Inflammatory macrophage (primary cell): ENCODE results near the gene TEAD2.
"Not testable (repeated sequence)": the region's sequence is repeated elsewhere in the genome, so short reads cannot be mapped to it uniquely, and the experiment has no call there.

Experiments used
- DNase-seq, 2 donors: peaks; one replicate each; pipeline ENCODE4 v3.0.0-alpha.2; 2020 to 2022

The TEAD2 gene

DNA sequence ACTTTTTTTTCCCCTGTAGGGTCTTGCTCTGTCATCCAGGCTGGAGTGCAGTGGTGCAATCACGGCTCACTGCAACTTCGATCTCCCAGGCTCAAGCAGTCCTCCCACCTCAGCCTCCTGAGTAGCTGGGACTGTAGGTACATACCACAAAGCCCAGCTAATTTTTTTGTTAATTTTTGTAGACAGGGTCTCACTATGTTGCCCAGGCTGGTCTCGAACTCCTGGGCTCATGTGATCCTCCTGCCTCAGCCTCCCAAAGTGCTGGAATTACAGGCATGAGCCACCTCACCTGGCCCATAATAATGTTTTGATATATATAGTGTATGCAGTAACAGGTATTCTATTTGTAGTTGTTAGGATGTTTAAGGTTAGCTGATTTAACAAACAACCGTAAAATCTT is 31.0 kb downstream of the TEAD2 start:
- DNase-seq = not testable (repeated sequence)

DNA sequence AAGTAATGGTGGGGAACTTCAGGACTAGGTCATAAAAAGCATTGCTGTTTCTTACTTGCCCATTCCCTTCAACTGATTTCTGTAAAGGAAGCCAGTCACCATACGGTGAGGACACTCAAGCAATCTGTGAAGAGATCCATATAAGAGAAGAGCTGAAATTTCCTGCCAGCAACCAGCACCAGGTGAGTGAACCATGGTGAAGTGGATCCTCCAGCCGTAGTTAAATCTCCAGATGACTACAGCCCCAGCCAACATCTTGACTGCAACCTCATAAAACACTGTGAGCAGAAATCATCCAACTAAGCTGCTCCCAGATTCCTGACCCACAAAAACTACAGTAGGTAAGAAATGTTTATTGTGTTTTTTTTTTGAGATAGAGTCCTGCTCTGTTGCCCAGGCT is 33.5 kb downstream of the TEAD2 start:
- DNase-seq = no peak

DNA sequence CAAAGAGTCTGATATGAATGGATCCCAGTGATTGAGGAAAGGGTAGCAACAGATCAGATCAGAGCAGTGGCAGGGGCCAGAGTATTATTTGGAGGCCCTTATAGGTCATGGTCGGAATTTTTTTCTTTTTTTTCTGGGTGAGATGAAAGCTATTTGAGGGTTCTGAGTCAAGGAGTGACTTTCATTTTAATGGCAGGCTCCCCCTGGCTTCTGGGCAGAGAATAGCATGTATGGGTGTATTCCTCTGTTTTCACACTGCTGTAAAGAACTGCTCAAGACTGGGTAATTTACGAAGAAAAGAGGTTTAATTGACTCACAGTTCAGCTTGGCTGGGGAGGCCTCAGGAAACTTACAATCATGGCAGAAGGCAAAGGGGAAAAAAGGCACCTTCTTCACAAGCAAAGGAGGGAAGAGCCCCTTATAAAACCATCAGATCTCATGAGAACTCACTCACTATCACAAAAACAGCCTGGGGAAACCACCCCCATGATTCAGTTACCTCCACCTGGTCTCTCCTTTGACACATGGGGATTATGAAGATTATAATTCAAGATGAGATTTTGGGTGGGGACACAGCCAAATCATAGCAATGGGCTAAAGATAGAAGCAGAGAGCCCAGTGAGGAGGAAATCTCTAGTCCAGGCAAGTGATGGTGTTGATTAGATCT is 34.2 kb downstream of the TEAD2 start:
- peak; percentile 46 to 53 for DNase-seq

DNA sequence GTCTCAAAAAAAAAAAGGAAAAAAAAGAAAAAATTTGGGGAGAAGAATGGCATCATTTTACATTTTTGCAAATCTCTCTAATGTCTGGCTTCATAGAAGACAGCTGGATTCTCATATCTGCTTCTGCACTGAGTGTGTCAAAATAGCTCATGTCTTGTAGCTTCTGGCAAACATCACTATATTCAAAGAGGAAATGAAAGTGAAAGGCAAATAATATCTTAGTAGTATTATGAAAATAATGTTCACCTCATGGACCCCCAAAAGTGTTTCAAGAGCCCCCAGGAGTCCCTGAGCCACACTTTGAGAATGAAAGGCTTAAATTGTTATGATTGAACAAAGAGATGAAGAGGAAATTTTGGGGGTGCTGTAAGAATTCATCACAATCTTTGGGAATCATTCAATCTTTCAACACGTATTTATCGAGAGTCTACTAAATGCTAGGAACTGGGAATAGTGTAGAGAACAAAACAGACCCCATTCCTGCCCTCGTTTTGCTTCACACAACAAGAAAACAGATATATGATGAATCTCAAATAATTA is 36.0 kb downstream of the TEAD2 start:
- DNase-seq = peak; percentile 24 to 32

DNA sequence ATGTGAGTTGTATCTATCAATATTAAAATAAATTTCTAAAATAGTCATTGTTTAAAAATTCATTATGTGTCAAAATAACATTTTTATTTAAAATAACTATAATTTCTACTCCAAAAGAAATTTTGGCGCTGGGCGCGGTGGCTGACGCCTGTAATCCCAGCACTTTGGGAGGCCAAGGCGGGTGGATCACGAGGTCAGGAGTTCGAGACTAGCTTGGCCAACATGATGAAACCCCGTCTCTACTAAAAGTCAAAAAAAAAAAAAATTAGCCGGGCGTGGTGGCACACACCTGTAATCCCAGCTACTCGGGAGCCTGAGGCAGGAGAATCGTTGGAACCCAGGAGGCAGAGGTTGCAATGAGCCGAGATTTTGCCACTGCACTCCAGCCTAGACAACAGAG is 36.5 kb downstream of the TEAD2 start:
- not testable (repeated sequence) for DNase-seq

DNA sequence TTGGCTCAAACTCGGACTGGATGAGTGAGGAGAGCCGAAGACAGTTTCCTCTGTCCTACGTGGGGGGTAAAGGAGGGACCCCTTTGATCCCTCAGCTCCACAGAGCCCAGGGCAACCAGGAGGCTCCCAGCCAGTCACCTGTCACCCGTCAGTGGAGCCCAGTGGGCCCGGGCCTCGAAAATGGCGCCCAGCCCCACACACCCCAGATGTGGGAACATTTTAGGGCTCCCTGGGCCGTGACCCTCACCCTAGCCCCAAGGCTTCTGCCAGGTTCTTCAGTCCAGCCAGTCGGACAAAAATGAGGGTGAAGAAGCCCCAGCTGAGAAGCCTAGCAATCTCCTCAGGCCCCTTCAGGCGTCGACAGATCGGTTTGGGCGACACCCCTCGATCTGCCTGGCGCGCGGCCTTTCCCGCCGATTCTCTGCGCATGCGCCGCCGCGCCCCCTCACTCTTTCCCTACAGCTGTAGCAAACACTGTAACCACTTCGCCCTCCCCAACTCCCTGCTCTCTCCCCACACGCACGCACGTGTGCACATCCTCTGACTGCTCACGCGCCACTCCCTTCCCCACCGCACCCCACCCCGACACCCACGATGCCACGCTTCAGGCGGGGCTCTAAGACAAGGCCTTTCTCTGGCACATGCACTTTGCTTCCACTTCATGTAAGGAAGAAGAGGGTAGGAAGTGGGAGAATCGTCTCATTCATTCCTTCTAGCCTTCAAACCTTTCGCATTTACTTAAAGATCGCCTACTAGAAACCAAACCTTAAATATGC is 37.2 kb downstream of the TEAD2 start, which contains the start of gene SLC6A16:
Gene SLC6A16, minus strand, starts transcription at position 391 of the 776 bp plus-strand sequence. CDS start 13,844 bp downstream, outside the sequence.
- no peak for DNase-seq

DNA sequence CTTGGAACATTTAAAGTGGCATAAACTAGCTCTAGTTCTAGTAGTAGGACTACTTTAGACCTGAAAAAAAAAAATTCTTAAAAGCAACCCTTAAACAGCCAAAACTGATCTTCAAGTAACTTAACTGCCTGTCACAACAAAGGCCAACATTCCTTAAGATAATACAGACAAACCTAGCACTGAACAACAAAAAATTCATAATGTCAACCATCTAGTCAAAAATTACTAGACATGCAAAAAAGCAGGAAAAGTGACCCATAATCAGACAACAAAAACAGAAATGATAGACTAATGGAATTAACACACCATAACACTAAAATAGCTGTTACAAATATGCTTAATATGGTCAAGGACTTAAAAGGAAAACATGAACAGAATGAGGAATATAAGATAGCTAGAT is 43.9 kb downstream of the TEAD2 start:
- no peak for DNase-seq

DNA sequence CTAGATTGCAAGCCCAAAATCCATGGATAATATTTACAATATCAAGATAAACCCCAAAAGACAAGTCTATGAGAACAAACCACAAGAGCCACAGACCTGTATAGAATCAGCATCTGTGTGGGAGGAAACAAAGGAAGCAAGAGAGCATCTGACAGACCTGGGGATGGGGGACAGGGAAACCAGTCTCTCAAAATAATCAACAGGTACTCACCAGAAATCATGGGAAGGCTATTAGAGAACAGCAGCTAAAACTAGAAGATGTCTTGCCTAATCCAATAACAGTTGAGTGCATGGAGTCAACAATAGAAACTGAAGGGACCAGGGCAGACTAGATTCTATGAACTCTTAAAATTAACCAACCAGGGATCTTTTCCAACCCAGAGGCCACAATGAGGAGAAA is 45.9 kb downstream of the TEAD2 start:
- no peak for DNase-seq

DNA sequence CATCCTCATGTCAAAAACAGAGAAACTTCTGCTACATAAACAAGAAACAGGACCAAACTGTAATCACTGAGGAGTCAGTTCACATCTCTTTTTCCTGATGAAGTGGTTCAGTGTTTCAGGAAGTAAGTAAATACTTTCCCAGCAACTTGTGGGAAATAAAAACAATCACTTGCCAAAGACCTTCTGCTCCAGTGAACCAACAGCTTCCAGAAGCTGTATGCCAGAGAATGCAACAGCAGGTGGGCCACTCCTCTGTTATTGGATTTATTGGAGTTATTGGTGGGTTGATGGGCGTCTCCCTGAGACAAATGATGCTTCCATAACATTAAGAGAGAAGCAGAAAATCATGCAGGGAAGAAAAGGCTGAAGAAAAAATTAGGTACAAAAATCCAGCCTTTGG is 47.1 kb downstream of the TEAD2 start:
- DNase-seq = no peak

DNA sequence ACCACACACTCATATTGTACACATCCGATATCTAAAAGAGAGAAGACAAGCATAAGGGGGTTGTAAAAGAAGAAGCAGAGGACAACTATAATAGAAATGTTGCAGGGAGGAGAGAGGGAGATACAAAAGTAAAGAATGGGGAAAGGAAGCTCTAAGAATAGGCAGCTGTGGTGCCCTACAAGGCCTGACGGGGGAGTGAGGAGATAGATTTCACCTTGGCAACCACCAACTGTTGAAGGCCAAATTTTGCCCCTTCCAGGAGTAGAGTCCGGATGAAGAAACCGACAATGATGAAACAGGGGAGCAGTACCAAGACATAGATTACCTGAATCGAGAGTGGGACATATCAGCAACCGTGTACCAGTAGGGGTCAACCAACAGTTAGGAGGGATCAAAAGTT is 53.1 kb downstream of the TEAD2 start:
- no peak for DNase-seq

DNA sequence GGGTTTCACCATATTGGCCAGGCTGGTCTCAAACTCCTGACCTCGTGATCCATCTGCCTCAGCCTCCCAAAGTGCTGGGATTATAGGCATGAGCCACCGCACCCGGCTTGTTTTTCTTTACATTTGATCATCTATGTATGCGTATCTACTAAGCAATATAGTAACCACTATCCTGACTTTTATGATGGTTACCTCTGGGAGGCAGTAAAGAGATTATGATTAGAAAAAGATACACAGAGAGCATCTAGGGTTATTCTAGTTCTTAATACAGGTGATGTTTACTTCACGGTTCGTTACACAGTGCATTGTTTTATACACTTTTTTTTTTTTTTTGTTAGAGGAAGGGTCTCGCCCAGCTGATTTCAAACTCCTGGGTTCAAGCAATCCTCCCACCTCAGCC is 55.5 kb downstream of the TEAD2 start:
- not testable (repeated sequence) for DNase-seq

DNA sequence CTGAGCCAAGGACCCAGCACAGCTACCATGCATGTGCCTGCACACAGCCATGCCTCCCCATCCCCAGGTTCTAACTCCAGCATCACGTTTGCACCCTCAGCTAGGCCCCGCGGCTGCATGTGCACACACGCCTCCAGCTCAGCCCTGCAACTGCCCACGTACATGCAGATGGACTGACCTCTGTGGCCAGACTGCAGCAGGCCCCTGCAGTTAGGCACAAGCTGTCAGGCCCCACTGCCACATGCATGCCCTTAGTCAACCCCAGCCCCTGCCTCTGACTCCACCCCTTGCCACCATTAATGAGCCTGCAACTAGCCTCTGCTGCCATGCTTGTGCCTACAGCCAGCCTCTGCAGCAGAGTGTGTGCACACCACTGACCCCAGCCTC is 60.4 kb downstream of the TEAD2 start:
- no peak for DNase-seq

DNA sequence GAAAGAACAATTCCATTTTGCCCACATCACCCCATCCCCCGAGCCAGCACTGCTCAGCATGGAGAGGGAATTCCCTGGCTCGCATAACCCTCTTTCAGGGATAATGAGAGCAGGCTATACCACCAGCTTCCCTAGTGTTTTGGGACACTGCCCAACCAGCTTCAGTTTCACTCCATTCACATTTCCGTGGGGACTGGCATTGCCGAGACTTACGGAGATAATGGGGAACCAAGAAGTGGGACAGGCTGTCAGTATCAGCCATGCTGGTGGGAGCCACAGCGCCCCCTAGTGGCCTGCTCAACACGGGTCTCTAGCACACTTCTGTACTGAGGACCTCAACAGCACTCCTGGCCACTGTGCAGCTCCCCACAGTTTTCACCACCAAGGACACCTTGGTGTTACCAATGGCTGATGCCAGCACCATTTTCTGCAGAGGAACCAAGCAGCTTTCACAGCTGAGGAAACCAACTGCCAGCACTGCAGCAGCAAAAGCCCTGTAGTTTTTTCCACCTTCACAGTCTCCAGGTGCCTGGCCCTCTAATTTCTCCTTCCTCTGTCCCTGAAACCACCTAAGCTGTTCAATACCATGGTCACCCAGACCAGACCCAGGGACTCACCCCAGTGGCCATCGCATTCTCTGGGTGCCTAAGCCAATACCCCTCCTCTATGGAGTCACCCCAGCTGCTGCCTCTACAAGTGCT is 60.9 kb downstream of the TEAD2 start:
- DNase-seq = peak; percentile 86 to 90

DNA sequence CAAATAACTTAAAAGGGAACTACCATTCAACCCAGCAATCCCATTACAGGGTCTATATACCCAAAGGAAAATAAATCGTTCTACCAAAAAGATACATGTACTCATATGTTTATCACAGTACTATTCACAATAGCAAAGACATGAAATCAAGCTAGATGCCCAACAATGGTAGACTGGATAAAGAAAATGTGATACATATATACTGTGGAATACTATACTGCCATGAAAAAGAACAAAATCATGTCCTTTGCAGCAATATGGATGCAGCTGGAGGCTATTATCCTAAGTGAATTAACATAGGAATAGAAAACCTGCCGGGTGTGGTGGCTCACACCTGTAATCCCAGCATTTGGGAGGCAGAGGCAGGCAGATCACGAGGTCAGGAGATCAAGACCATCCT is 63.6 kb downstream of the TEAD2 start:
- DNase-seq = not testable (repeated sequence)

DNA sequence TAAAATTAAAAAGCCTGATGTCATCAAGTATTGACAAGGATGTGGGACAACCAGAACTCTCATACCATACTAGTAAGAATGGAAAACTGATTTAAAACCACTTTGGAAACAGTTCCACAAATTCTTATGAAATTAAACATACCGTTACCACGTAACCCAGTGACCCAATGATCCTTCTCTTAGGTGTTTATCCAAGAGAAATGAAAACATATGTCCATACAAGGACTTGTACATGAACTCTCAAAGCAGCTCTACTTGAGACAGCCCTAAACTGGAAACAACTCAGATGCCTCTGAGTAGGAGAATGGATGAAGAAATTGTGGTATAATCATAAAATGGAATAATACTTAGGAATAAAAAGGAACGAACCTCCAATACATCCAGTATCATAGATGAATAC is 64.8 kb downstream of the TEAD2 start:
- no peak for DNase-seq

DNA sequence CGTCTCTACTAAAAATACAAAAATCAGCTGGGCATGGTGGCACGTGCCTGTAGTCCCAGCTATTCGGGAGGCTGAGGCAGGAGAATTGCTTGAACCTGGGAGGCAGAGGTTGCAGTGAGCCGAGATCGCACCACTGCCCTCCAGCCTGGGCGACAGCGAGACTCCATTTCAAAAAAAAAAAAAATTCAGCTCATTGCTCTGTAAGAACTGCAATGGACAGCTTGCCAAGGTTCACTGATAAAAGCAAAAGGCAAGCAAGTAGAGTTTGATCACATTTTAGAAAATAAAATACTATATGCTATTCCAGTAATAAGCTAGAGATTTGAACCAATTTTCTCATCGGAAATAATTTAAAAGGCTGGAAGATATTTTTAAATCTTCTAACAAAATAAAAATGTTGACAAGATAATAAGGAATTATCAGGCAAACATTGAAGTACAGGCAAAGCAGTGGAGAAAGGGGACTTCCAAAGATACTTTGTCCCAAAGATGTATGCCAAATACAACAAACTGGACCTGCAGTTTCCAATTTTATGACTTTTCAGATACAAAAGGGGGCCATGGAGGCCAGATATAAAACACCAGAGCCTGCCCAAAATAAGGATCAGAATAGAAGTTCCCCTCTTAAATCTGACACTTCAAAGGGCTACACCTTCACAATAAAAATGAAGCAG is 66.9 kb downstream of the TEAD2 start:
- no peak for DNase-seq

DNA sequence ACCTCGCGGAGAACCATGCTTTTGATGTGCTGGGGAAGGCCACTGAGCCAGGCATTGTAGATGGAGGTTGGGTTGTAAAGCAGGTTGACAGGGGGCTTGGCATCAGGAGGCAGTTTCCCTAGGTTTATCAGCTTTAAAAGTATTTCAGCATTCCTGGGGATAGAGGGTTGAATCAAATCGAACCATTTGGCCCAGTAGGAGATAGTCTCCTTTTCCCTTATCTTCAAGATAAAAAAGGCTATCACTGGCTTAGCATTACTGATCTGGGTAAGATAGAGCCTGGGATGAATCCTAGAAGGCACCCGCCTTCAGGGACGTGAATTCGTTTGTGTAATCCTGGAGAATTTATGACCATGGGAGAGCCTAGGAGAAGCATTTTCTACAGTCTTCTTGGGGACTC is 67.8 kb downstream of the TEAD2 start:
- DNase-seq = no peak
